Parathyroid adenoma (tissue), 2 donors: ENCODE results near the gene FAIM2.

Source experiments
- H2AFZ ChIP-seq: fragments of 300-600 bp; sonication (generic); one replicate; pipeline ENCODE4 v1.7.0; 2017; ENCODE audit warnings: antibody characterized with exemption, mild to moderate bottlenecking
- H3K27ac ChIP-seq: fragments of 300-600 bp; sonication (generic); one replicate; pipeline ENCODE4 v1.7.0; 2017
- H3K27me3 ChIP-seq: fragments of 300-600 bp; sonication (generic); one replicate; pipeline ENCODE4 v1.7.0; 2017; ENCODE audit warnings: low read length; ENCODE audit not compliant: control insufficient read depth, insufficient read depth
- H3K36me3 ChIP-seq: fragments of 300-600 bp; sonication (generic); one replicate; pipeline ENCODE4 v1.7.0; 2017; ENCODE audit warnings: low read length; ENCODE audit not compliant: control insufficient read depth, insufficient read depth
- H3K4me1 ChIP-seq: fragments of 300-600 bp; sonication (generic); one replicate; pipeline ENCODE4 v1.7.0; 2017; ENCODE audit warnings: control low read depth
- H3K4me2 ChIP-seq: fragments of 300-600 bp; sonication (generic); one replicate; pipeline ENCODE4 v1.7.0; 2017; ENCODE audit warnings: low read length
- H3K4me3 ChIP-seq: fragments of 300-600 bp; sonication (generic); one replicate; pipeline ENCODE4 v1.7.0; 2017; ENCODE audit warnings: low read depth, low read length
- H3K79me2 ChIP-seq: fragments of 300-600 bp; sonication (generic); one replicate; pipeline ENCODE4 v1.7.0; 2017; ENCODE audit warnings: control low read depth
- H3K9ac ChIP-seq: fragments of 300-600 bp; sonication (generic); one replicate; pipeline ENCODE4 v1.7.0; 2017; ENCODE audit warnings: mild to moderate bottlenecking
- H3K9me3 ChIP-seq: fragments of 300-600 bp; sonication (generic); one replicate; pipeline ENCODE4 v1.7.0; 2017; ENCODE audit warnings: low read length; ENCODE audit not compliant: control insufficient read depth
- CTCF ChIP-seq: fragments of 300-600 bp; sonication (generic); IDR thresholded peaks from one replicate; pipeline ENCODE4 v1.7.0; 2017; ENCODE audit warnings: antibody characterized with exemption, mild to moderate bottlenecking
- donor health status: primary hyperparathyroidism.

FAIM2 gene

GRCh38 chr12:49946497-49946896 is 42.8 kb upstream of the FAIM2 start:
- H3K4me1 ChIP-seq, result peaks cover 41% of the 10 kb centered on the region
- TF ChIP-seq CTCF, result no peak
- no peaks in the 10 kb centered on the region for H3K79me2 ChIP-seq
- H3K4me2 ChIP-seq, result no peak overlapping the region
- no peaks in the 10 kb centered on the region for H3K27me3 ChIP-seq
- H3K4me3 ChIP-seq, result no peak overlapping the region
- H3K27ac ChIP-seq, result no peak overlapping the region
- H3K36me3 ChIP-seq, result no peaks in the 10 kb centered on the region
- no peak overlapping the region for H2AFZ ChIP-seq
- H3K9me3 ChIP-seq, result no peaks in the 10 kb centered on the region
- H3K9ac ChIP-seq, result no peak overlapping the region

GRCh38 chr12:49946086-49946485 is 42.4 kb upstream of the FAIM2 start:
- peak overlapping the region; percentile 42 for H3K27ac ChIP-seq
- TF ChIP-seq CTCF, result no peak
- H2AFZ ChIP-seq, result peak overlapping the region; percentile 78
- H3K4me1 ChIP-seq, result peaks cover 41% of the 10 kb centered on the region
- no peak overlapping the region for H3K9ac ChIP-seq
- no peak overlapping the region for H3K4me3 ChIP-seq
- no peaks in the 10 kb centered on the region for H3K79me2 ChIP-seq
- no peaks in the 10 kb centered on the region for H3K36me3 ChIP-seq
- no peaks in the 10 kb centered on the region for H3K9me3 ChIP-seq
- no peaks in the 10 kb centered on the region for H3K27me3 ChIP-seq
- peak overlapping the region; percentile 34 for H3K4me2 ChIP-seq

GRCh38 chr12:49945394-49946080 is 41.8 kb upstream of the FAIM2 start:
- peak; percentile 83 for TF ChIP-seq CTCF
- Histone ChIP-seq H3K27me3 (no peaks in the 10 kb centered on the region), H2AFZ (peak overlapping the region; percentile 78), H3K9me3 (no peaks in the 10 kb centered on the region), H3K36me3 (no peaks in the 10 kb centered on the region), H3K79me2 (no peaks in the 10 kb centered on the region), H3K4me1 (peaks cover 41% of the 10 kb centered on the region), H3K9ac (no peak overlapping the region), H3K4me3 (peak overlapping the region; percentile 10), H3K27ac (peak overlapping the region; percentile 42), H3K4me2 (peak overlapping the region; percentile 34)

- no peaks in the 10 kb centered on the region for H3K27me3 ChIP-seq
- no peak overlapping the region for H3K4me2 ChIP-seq
- no peak overlapping the region for H3K4me3 ChIP-seq
- H3K36me3 ChIP-seq, result no peaks in the 10 kb centered on the region
- no peaks in the 10 kb centered on the region for H3K9me3 ChIP-seq
- H3K4me1 ChIP-seq, result peaks cover 38% of the 10 kb centered on the region
- H3K79me2 ChIP-seq, result no peaks in the 10 kb centered on the region
- peak overlapping the region; percentile 73 for H3K27ac ChIP-seq
- H2AFZ ChIP-seq, result no peak overlapping the region
- no peak overlapping the region for H3K9ac ChIP-seq
- TF ChIP-seq CTCF, result no peak
These were observed 41.0 kb upstream of the FAIM2 start for GRCh38 chr12:49944718-49945117.

DNA sequence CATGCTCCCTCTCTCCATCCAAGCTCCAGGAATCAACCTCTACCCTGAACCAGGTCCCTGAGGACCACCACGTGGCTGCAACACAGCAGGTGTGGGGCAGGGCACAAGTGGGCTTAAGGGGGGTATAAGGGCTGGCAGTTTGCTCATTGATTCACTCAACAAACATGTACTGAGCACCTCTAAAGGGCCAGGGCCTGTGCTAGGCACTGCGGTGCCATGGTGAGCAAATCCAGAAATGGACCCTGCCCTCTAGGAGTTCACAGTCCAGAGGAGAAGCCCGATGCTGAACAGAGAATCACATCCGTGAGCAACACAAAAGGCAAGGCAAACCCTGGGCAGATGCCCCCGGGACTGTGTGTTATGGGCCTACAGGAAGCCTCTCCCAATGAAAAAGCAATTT is 40.3 kb upstream of the FAIM2 start:
- no peaks in the 10 kb centered on the region for H3K36me3 ChIP-seq
- no peak overlapping the region for H3K4me3 ChIP-seq
- H3K27ac ChIP-seq, result peak overlapping the region; percentile 73
- no peak overlapping the region for H3K9ac ChIP-seq
- no peaks in the 10 kb centered on the region for H3K9me3 ChIP-seq
- no peaks in the 10 kb centered on the region for H3K27me3 ChIP-seq
- H2AFZ ChIP-seq, result no peak overlapping the region
- H3K79me2 ChIP-seq, result no peaks in the 10 kb centered on the region
- no peak for TF ChIP-seq CTCF
- H3K4me1 ChIP-seq, result peaks cover 38% of the 10 kb centered on the region
- no peak overlapping the region for H3K4me2 ChIP-seq
